H1 (cell line): ENCODE data around the gene PPP1R1B. TPM values are rescaled to one million over a fixed set of nuclear protein-coding genes. Genes with fewer than 3 reads are reported as not detected.

Experiments used
- ATF2 ChIP-seq: IDR thresholded peaks from 2 replicates; pipeline ENCODE4 v1.6.1; 2012; ENCODE audit warnings: low read length, inconsistent platforms
- CHD2 ChIP-seq: IDR thresholded peaks from 2 replicates; pipeline ENCODE4 v1.6.1; 2012; ENCODE audit warnings: low read length, improper control_type of control experiment
- CHD7 ChIP-seq: fragments of 300-600 bp; sonication (generic); IDR thresholded peaks from 2 replicates; pipeline ENCODE4 v1.7.1; 2012; ENCODE audit warnings: low read length, moderate library complexity, mild to moderate bottlenecking, inconsistent platforms; ENCODE audit not compliant: insufficient replicate concordance
- GABPA ChIP-seq: IDR thresholded peaks from 2 replicates; pipeline ENCODE4 v1.6.1; 2011; ENCODE audit warnings: mild to moderate bottlenecking, low read length, moderate library complexity, borderline replicate concordance; ENCODE audit not compliant: insufficient read depth
- JUND ChIP-seq: IDR thresholded peaks from 2 replicates; pipeline ENCODE4 v1.6.1; 2011; ENCODE audit warnings: mild to moderate bottlenecking, improper control_type of control experiment, low read length
- KDM4A ChIP-seq: IDR thresholded peaks from one replicate; pipeline ENCODE4 v1.7.1; 2012; ENCODE audit warnings: low read depth, mild to moderate bottlenecking, moderate library complexity, low read length, inconsistent platforms; ENCODE audit not compliant: severe bottlenecking
- NRF1 ChIP-seq: IDR thresholded peaks from 2 replicates; pipeline ENCODE4 v1.6.1; 2011; ENCODE audit warnings: mild to moderate bottlenecking, low read depth, low read length, improper control_type of control experiment
- SIRT6 ChIP-seq: IDR thresholded peaks from one replicate; pipeline ENCODE4 v1.7.1; 2012; ENCODE audit warnings: low read length, inconsistent platforms
- SIX5 ChIP-seq: IDR thresholded peaks from 2 replicates; pipeline ENCODE4 v1.6.1; 2011; ENCODE audit warnings: mild to moderate bottlenecking, low read depth, low read length
- YY1 ChIP-seq: IDR thresholded peaks from 2 replicates; pipeline ENCODE4 v1.6.1; 2011; ENCODE audit warnings: low read depth, mild to moderate bottlenecking, low read length
- polyA plus RNA-seq, 7 experiments: library from polyadenylated mRNA; depleted of rRNA in 3 of 7; stranded (reverse) in 5 of 7; unstranded in 2 of 7; fragments of >200 nt in 5 of 7; fragments of 200-250 nt in 2 of 7; gene quantifications; 1 replicate in 5 of 7; 2 replicates in 1 of 7; 4 replicates in 1 of 7; pipeline versions ENCODE4 v1.2.1 to v1.2.3, GENCODE V29; 2011 to 2013; ENCODE audit warnings: missing spikeins in 2 of 7, mixed read lengths in 2 of 7
- total RNA-seq: library from RNA; stranded (reverse); fragmentation: NEBNext Ultra II Directional; extraction: Animal tissue kit (Norgen Biotek cat#: 25700); gene quantifications from 2 replicates; pipeline ENCODE4 v1.2.1, GENCODE V29; 2021

Gene PPP1R1B
- total and polyA plus RNA-seq, 2 of the 8 experiments (the other 6 are each of a cell fraction or from before 2014, with no cell fraction given) = 10.7 to 22.3 TPM

- TF ChIP-seq CHD7 (no peak), GABPA (no peak), CHD2 (no peak), SIX5 (no peak), NRF1 (no peak), JUND (no peak), YY1 (no peak), KDM4A (no peak), ATF2 (no peak), SIRT6 (no peak)
Observed at GRCh38 chr17:39597372-39598046, 29.2 kb upstream of the PPP1R1B start (continued).
